Caki2 (cell line): ENCODE data around the gene KRTAP5-4. TPM values are rescaled to one million over a fixed set of nuclear protein-coding genes. Genes with fewer than 3 reads are reported as not detected.
"Not testable (repeated sequence)": the region's sequence is repeated elsewhere in the genome, so short reads cannot be mapped to it uniquely, and the experiment has no call there.

Experiments
- DNase-seq: peaks from one replicate; pipeline ENCODE4 v3.0.0-alpha.2; 2015; ENCODE audit warnings: low read depth
- in situ Hi-C: cut with HindIII; loops from 2 replicates; pipeline ENCODE4 v1.10.0; 2016; ENCODE audit warnings: low sequenced_read_pairs, low pct_unique_long_range_greater_than_20kb, mixed read lengths
- total RNA-seq: library from RNA; depleted of rRNA; stranded (reverse); fragments of >200 nt; shearing (Covaris generic); gene quantifications from 2 replicates; pipeline ENCODE4 v1.2.3, GENCODE V29; 2014; ENCODE audit warnings: low replicate concordance; rRNA removed

Gene KRTAP5-4
- total RNA-seq = not detected in 2 replicates

GRCh38 chr11:1622086-1622485, at the start of gene KRTAP5-4:
Gene KRTAP5-4, minus strand, starts transcription at chr11:1622138. Its CDS starts 45 bp downstream, at chr11:1622093.
- no peak for DNase-seq
- in situ Hi-C loops = no loop called here

- in situ Hi-C loops = no loop called here
Measured at GRCh38 chr11:1671658-1672057, 49.7 kb upstream of the KRTAP5-4 start.

GRCh38 chr11:1670905-1671371, 49.0 kb upstream of the KRTAP5-4 start:
- in situ Hi-C loops = no loop called here
- no peak for DNase-seq

More at GRCh38 chr11:1671658-1672057, 49.7 kb upstream of the KRTAP5-4 start:
- DNase-seq = no peak

GRCh38 chr11:1670457-1670856, 48.5 kb upstream of the KRTAP5-4 start:
- in situ Hi-C loops, DNase-seq: not testable (repeated sequence)

GRCh38 chr11:1669546-1670218, 47.7 kb upstream of the KRTAP5-4 start:
- no peak for DNase-seq

GRCh38 chr11:1668911-1669473, 47.1 kb upstream of the KRTAP5-4 start:
- in situ Hi-C loops = no loop called here
- no peak for DNase-seq

More at GRCh38 chr11:1669546-1670218, 47.7 kb upstream of the KRTAP5-4 start:
- in situ Hi-C loops = no loop called here

GRCh38 chr11:1667906-1668305, 46.0 kb upstream of the KRTAP5-4 start:
- in situ Hi-C loops = no loop called here
- no peak for DNase-seq

GRCh38 chr11:1667121-1667850, 45.3 kb upstream of the KRTAP5-4 start:
- in situ Hi-C loops = no loop called here
- DNase-seq = no peak

- in situ Hi-C loops = no loop called here
- DNase-seq = no peak
Measured at GRCh38 chr11:1665313-1665712, 43.4 kb upstream of the KRTAP5-4 start.

GRCh38 chr11:1662699-1663283, 40.9 kb upstream of the KRTAP5-4 start:
- in situ Hi-C loops = not testable (repeated sequence)

GRCh38 chr11:1661454-1662269, 39.7 kb upstream of the KRTAP5-4 start:
- DNase-seq, in situ Hi-C loops: not testable (repeated sequence)

More at GRCh38 chr11:1662699-1663283, 40.9 kb upstream of the KRTAP5-4 start:
- not testable (repeated sequence) for DNase-seq

- in situ Hi-C loops = no loop called here
- DNase-seq = no peak
Measured at GRCh38 chr11:1660111-1660867, 38.4 kb upstream of the KRTAP5-4 start.

- DNase-seq = no peak
- in situ Hi-C loops = no loop called here
Measured at GRCh38 chr11:1659506-1659905, 37.6 kb upstream of the KRTAP5-4 start.

GRCh38 chr11:1656670-1657069, 34.7 kb upstream of the KRTAP5-4 start:
- no peak for DNase-seq
- in situ Hi-C loops = no loop called here

- no peak for DNase-seq
- in situ Hi-C loops = no loop called here
Measured at GRCh38 chr11:1656061-1656441, 34.1 kb upstream of the KRTAP5-4 start.

- in situ Hi-C loops = no loop called here
- DNase-seq = no peak
Measured at GRCh38 chr11:1655168-1656060, 33.5 kb upstream of the KRTAP5-4 start.
